Nephron (organoid): ENCODE measurements around the gene CSF3.

Experiments used
- H3K27ac Mint-ChIP-seq, 3 experiments: 2 replicates each; pipeline ENCODE4 v1.8.0; 2020; ENCODE audit warnings: mixed read lengths in 3 of 3, mild to moderate bottlenecking in 2 of 3, moderate library complexity in 1 of 3
- H3K27me3 Mint-ChIP-seq: 2 replicates; pipeline ENCODE4 v1.8.0; 2021; ENCODE audit warnings: low read depth, mild to moderate bottlenecking, moderate library complexity, mixed read lengths
- H3K36me3 Mint-ChIP-seq: 2 replicates; pipeline ENCODE4 v1.8.0; 2020; ENCODE audit warnings: low read depth, mixed read lengths
- H3K4me1 Mint-ChIP-seq: 2 replicates; pipeline ENCODE4 v1.8.0; 2020; ENCODE audit warnings: mixed read lengths
- H3K4me3 Mint-ChIP-seq, 3 experiments: 2 replicates each; pipeline ENCODE4 v1.8.0; 2020; ENCODE audit warnings: mild to moderate bottlenecking in 3 of 3, mixed read lengths in 3 of 3, moderate library complexity in 2 of 3
- H3K9me3 Mint-ChIP-seq: 2 replicates; pipeline ENCODE4 v1.8.0; 2020; ENCODE audit warnings: mixed read lengths
- TF ChIP-seq, protein P1 (sequence below), 3 experiments: fragments of 200-600 bp; sonication (generic); IDR thresholded peaks; one replicate each; pipeline ENCODE4 v1.5.0; 2021; ENCODE audit warnings: antibody characterized with exemption in 3 of 3; ENCODE audit not compliant: unreplicated experiment in 3 of 3

Gene CSF3

DNA sequence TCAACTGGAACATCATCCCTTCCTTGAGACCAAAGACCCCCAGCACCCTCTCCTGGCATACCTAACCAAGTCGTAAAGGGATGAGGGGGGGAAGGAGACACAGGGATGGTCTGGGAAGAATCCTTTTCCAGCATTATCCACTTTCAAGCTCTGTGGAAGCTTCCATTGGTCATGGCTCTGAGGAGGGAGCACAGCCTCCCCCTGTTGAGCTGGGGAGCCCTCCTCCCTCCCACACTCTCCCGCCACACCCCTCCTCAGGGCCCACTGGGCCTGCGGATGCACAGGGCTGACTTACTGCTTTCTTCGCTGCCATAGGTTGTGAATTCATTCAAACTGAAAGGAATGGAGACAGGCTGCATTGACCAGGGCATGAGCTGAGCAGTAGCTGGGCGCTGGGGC, 12.4 kb downstream of the CSF3 start:
- no peaks in the 10 kb centered on the region for H3K27me3 Mint-ChIP-seq
- H3K4me3 Mint-ChIP-seq, result no peak overlapping the region
- peaks cover 15% of the 10 kb centered on the region for H3K4me1 Mint-ChIP-seq
- TF ChIP-seq, protein P1, sequence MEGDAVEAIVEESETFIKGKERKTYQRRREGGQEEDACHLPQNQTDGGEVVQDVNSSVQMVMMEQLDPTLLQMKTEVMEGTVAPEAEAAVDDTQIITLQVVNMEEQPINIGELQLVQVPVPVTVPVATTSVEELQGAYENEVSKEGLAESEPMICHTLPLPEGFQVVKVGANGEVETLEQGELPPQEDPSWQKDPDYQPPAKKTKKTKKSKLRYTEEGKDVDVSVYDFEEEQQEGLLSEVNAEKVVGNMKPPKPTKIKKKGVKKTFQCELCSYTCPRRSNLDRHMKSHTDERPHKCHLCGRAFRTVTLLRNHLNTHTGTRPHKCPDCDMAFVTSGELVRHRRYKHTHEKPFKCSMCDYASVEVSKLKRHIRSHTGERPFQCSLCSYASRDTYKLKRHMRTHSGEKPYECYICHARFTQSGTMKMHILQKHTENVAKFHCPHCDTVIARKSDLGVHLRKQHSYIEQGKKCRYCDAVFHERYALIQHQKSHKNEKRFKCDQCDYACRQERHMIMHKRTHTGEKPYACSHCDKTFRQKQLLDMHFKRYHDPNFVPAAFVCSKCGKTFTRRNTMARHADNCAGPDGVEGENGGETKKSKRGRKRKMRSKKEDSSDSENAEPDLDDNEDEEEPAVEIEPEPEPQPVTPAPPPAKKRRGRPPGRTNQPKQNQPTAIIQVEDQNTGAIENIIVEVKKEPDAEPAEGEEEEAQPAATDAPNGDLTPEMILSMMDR (IDR thresholded peaks at IDR 0.05; ENCODE audit: unreplicated experiment in 3 of 3), result no peak
- H3K9me3 Mint-ChIP-seq, result no peaks in the 10 kb centered on the region
- H3K36me3 Mint-ChIP-seq, result peaks cover 58% of the 10 kb centered on the region
- no peak overlapping the region for H3K27ac Mint-ChIP-seq

DNA sequence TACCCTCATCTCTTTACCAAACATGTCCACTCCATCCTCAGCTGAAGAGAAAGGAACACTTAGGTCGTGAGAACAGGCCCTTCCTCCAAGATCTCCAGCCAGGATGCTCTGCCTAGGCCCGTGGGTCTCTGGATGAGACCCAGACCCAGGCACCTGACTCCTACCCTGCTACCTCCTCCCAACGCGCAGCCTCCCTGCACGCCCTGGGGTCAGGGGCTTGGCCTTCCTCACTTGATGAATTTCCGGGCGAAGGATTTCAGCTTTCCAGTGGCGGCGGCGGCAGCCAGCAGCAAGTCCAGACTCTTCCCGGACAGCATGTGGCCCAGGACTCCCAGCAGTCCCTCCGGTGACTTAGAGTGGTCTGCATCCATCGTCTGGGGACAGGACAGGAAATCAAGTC, 13.4 kb downstream of the CSF3 start:
- no peak overlapping the region for H3K27ac Mint-ChIP-seq
- H3K27me3 Mint-ChIP-seq, result no peaks in the 10 kb centered on the region
- TF ChIP-seq, protein P1 (IDR thresholded peaks at IDR 0.05; ENCODE audit: unreplicated experiment in 3 of 3), result peak in 1 of 3 experiments; percentile 8

DNA sequence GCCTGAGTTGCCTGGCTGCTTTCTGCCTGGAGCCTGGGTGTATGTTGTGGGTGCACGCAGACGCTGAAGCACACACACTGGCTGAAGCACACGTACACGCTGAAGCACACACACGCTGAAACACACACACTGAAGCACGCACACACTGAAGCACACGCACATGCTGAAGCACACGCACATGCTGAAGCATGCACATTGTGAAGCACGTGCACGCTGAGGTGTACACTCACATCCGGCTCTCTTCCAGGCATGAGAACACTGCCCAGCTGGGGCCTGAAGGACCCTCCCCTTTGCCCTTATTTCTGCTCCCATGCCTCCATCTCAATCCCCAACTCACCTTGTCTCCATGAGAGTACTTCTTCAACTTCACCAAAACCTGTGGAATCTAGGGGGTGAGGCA, 16.5 kb downstream of the CSF3 start:
- H3K4me3 Mint-ChIP-seq, result no peak overlapping the region

More for the DNA sequence above, 13.4 kb downstream of the CSF3 start:
- Mint-ChIP-seq H3K36me3 (peaks cover 64% of the 10 kb centered on the region), H3K9me3 (no peaks in the 10 kb centered on the region), H3K4me3 (no peak overlapping the region), H3K4me1 (peaks cover 13% of the 10 kb centered on the region)

DNA sequence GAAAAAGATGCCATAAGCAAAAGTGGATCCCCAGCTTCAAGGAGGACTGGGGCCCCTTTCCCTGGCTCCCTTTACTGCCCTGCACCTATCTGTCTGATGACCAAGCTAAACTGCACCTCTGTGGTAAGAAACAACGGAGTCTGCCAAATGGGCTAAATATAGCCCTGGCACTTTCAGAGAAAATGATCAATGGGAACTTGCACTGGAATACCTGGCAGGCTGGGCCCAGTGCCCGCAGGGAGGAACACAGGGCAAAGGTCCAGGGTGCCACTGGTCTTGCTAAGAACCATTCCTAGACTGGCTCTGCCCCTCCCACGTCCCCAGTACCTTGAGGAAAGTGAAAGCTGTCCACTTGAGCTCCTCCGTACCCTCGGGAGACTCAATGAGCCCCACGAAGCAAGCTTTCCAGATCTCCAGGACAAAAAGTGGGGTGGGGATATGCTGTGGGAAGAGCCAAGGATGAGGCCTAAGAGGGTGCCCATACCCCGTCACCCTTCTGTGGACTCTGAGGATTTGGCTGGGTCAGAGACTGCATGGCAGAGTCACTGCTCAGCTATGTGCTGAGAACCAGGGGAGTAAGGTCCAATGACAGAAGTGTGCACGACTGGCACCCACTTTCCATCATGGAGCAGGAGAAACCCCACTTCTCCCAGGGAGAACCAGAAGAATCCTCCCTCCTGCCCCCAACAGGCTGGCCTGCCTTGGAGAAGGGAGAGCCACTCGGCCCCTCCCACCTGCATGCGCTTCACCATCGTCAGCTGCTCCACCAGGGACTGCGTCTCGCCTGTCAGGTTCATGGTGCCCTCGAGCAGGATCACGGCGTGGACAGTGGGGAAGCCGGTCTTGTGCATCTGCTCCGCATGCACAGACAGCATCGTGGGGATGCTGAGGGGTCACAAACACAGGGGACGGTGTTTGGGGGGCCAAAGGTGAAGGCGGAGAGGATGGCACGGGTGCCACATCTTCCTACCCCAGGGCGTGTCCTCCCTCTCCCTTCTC, 17.4 kb downstream of the CSF3 start:
- Mint-ChIP-seq H3K36me3 (peaks cover 55% of the 10 kb centered on the region), H3K4me3 (no peak overlapping the region), H3K27me3 (no peaks in the 10 kb centered on the region)

More for the DNA sequence above, 16.5 kb downstream of the CSF3 start:
- no peaks in the 10 kb centered on the region for H3K27me3 Mint-ChIP-seq
- peaks cover 59% of the 10 kb centered on the region for H3K36me3 Mint-ChIP-seq
- no peak overlapping the region for H3K27ac Mint-ChIP-seq
- no peaks in the 10 kb centered on the region for H3K4me1 Mint-ChIP-seq
- no peaks in the 10 kb centered on the region for H3K9me3 Mint-ChIP-seq
- TF ChIP-seq, protein P1 (IDR thresholded peaks at IDR 0.05; ENCODE audit: unreplicated experiment in 3 of 3), result no peak

DNA sequence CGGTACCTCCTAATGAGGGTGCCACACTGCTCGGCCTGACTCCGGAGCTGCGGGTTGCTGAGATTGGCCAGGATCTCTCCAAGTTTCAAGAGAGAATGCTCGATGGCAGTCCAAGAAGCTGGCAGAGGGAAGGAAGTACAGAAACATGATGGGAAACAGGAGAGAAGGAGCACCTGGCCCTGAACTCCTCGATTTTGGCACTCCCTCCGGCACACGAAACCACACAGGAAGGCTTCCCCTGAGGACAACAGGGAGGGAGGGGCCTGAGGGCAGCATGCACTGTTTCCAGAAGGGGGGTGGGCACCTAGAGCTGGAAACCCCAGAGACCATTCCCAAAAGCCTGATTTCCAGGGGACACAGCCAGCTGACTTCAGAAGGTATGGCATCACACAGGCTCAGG, 18.1 kb downstream of the CSF3 start:
- Mint-ChIP-seq H3K4me3 (no peak overlapping the region), H3K27ac (no peak overlapping the region), H3K36me3 (peaks cover 54% of the 10 kb centered on the region), H3K9me3 (no peaks in the 10 kb centered on the region), H3K4me1 (no peaks in the 10 kb centered on the region), H3K27me3 (no peaks in the 10 kb centered on the region)
- TF ChIP-seq, protein P1 (IDR thresholded peaks at IDR 0.05; ENCODE audit: unreplicated experiment in 3 of 3), result no peak

More for the DNA sequence above, 17.4 kb downstream of the CSF3 start:
- Mint-ChIP-seq H3K27ac (no peak overlapping the region), H3K4me1 (no peaks in the 10 kb centered on the region), H3K9me3 (no peaks in the 10 kb centered on the region)
- TF ChIP-seq, protein P1 (IDR thresholded peaks at IDR 0.05; ENCODE audit: unreplicated experiment in 3 of 3), result no peak
